Endothelial cell of umbilical vein (primary cell): ENCODE data around the gene MTCH1. TPM values are rescaled to one million over a fixed set of nuclear protein-coding genes. Genes with fewer than 3 reads are reported as not detected.

Experiments
- BruUV-seq: library from RNA; stranded (reverse); fragments of 400-500 nt; replicated peaks from 2 replicates; lab custom pipeline; 2021; lab: Mats Ljungman, UMichigan
- CTCF ChIA-PET: fragments of 300-600, 350-600 bp; sonication (Branson Sonifier 250); formaldehyde crosslinking; loops from one replicate; lab custom pipeline; 2021; ENCODE audit warnings: antibody characterized with exemption, inconsistent platforms; lab: Charles Lee
- POLR2A ChIA-PET: fragments of 300-600, 350-600 bp; sonication (Branson Sonifier 250); formaldehyde crosslinking; loops from one replicate; lab custom pipeline; 2021; ENCODE audit warnings: antibody characterized with exemption, inconsistent platforms; lab: Charles Lee
- DNase-seq: peaks from one replicate; pipeline ENCODE4 v3.0.0-alpha.2; 2011; ENCODE audit warnings: low read depth, low spot score
- FAIRE-seq: peaks from 2 replicates; lab custom pipeline; 2011; peaks lifted over from hg19 to GRCh38; lab: Jason Lieb, UNC
- H2AFZ ChIP-seq: 2 replicates; pipeline ENCODE4 v1.6.0; 2012; ENCODE audit warnings: low read depth, low read length, control low read depth, inconsistent platforms
- H3K27ac ChIP-seq: 2 replicates; pipeline ENCODE4 v1.5.1; 2011; ENCODE audit warnings: low read depth, mild to moderate bottlenecking, control low read depth, low read length, moderate library complexity; ENCODE audit not compliant: insufficient read depth
- H3K27me3 ChIP-seq, 2 experiments: 2 replicates each; pipeline versions ENCODE4 v1.6.0 to v1.6.1; 2011; ENCODE audit warnings: low read length in 2 of 2, mixed read lengths in 1 of 2; ENCODE audit not compliant: control insufficient read depth in 2 of 2, insufficient read depth in 2 of 2
- H3K36me3 ChIP-seq, 2 experiments: 2 replicates in 1 of 2; 3 replicates in 1 of 2; pipeline ENCODE4 v1.5.1; 2011; ENCODE audit warnings: low read length in 2 of 2, mild to moderate bottlenecking in 1 of 2, moderate library complexity in 1 of 2; ENCODE audit not compliant: control insufficient read depth in 2 of 2, insufficient read depth in 2 of 2; ENCODE audit errors: extremely low read depth in 1 of 2
- H3K4me1 ChIP-seq: 3 replicates; pipeline ENCODE4 v1.5.1; 2011; ENCODE audit warnings: mild to moderate bottlenecking, low read length; ENCODE audit not compliant: control insufficient read depth, insufficient read depth; ENCODE audit errors: extremely low read depth
- H3K4me2 ChIP-seq: 2 replicates; pipeline ENCODE4 v1.6.1; 2011; ENCODE audit warnings: low read length, control low read depth, mixed read lengths; ENCODE audit not compliant: insufficient read depth
- H3K4me3 ChIP-seq, 3 experiments: fragments of 200-600 bp in 1 of 3; sonication (generic), shearing (Covaris generic) in 1 of 3; replicated peaks in 1 of 3; 2 replicates each; pipeline ENCODE4 v1.5.1; 2011 to 2016; ENCODE audit warnings: control low read depth in 3 of 3, low read length in 3 of 3, mild to moderate bottlenecking in 2 of 3, inconsistent platforms in 1 of 3, low read depth in 1 of 3, moderate library complexity in 1 of 3; ENCODE audit not compliant: insufficient read depth in 1 of 3
- H3K79me2 ChIP-seq: 2 replicates; pipeline ENCODE4 v1.6.0; 2012; ENCODE audit warnings: low read length, inconsistent platforms; ENCODE audit not compliant: control insufficient read depth, insufficient read depth
- H3K9ac ChIP-seq: replicated peaks from 2 replicates; pipeline ENCODE3; 2011; ENCODE audit warnings: low read length, control low read depth; ENCODE audit not compliant: insufficient read depth; ENCODE audit errors: extremely low read depth
- H3K9me1 ChIP-seq: replicated peaks from 3 replicates; pipeline ENCODE4 v1.6.0; 2011; ENCODE audit warnings: mild to moderate bottlenecking, low read length; ENCODE audit not compliant: control insufficient read depth, insufficient read depth; ENCODE audit errors: extremely low read depth
- H3K9me3 ChIP-seq: replicated peaks from 2 replicates; pipeline ENCODE4 v1.5.1; 2012; ENCODE audit warnings: low read length, inconsistent platforms; ENCODE audit not compliant: control insufficient read depth, insufficient read depth
- H4K20me1 ChIP-seq: replicated peaks from 2 replicates; pipeline ENCODE3; 2011; ENCODE audit warnings: mild to moderate bottlenecking, low read length; ENCODE audit not compliant: control insufficient read depth, insufficient read depth; ENCODE audit errors: extremely low read depth
- CTCF ChIP-seq, 2 donors: IDR thresholded peaks; 1 replicate in 1 of 2; 2 replicates in 1 of 2; pipeline ENCODE4 v1.5.1; 2011; ENCODE audit warnings: low read length in 2 of 2, mild to moderate bottlenecking in 2 of 2, moderate library complexity in 2 of 2, control low read depth in 1 of 2, inconsistent platforms in 1 of 2, low read depth in 1 of 2; ENCODE audit not compliant: insufficient read depth in 1 of 2; ENCODE audit errors: extremely low read depth in 1 of 2
- EZH2 ChIP-seq: IDR thresholded peaks from 2 replicates; pipeline ENCODE4 v1.6.1; 2012; ENCODE audit warnings: borderline replicate concordance, low read depth, mild to moderate bottlenecking, moderate library complexity, low read length, inconsistent platforms; ENCODE audit not compliant: severe bottlenecking
- FOS ChIP-seq: IDR thresholded peaks from 2 replicates; pipeline ENCODE4 v1.6.1; 2011; ENCODE audit warnings: mild to moderate bottlenecking, low read length, moderate library complexity, borderline replicate concordance; ENCODE audit not compliant: insufficient read depth
- GATA2 ChIP-seq: IDR thresholded peaks from 2 replicates; pipeline ENCODE4 v1.7.0; 2011; ENCODE audit warnings: low read depth, mild to moderate bottlenecking, moderate library complexity, mixed read lengths, low read length; ENCODE audit not compliant: insufficient read length, insufficient read depth
- JUN ChIP-seq: IDR thresholded peaks from 2 replicates; pipeline ENCODE4 v1.6.1; 2011; ENCODE audit warnings: borderline replicate concordance, low read depth; ENCODE audit not compliant: insufficient read length, insufficient read depth
- MYC ChIP-seq: IDR thresholded peaks from one replicate; pipeline ENCODE4 v1.6.1; 2011; ENCODE audit warnings: mild to moderate bottlenecking, low read depth, low read length
- POLR2A ChIP-seq: IDR thresholded peaks from 2 replicates; pipeline ENCODE4 v1.6.1; 2012; ENCODE audit warnings: low read depth, mild to moderate bottlenecking, control low read depth, low read length
- POLR2AphosphoS5 ChIP-seq: IDR thresholded peaks from 2 replicates; pipeline ENCODE4 v1.6.1; 2012; ENCODE audit warnings: low read depth, mild to moderate bottlenecking, control low read depth, low read length, moderate library complexity; ENCODE audit not compliant: insufficient read depth
- dilution Hi-C: fragments of 300-500 bp; cut with MboI; formaldehyde crosslinking; loops from one replicate; pipeline ENCODE4 v1.15.0; 2019; ENCODE audit warnings: low sequenced_read_pairs; ENCODE audit not compliant: extremely low pct_ligation_motif_present
- intact Hi-C: fragments of 100-400 bp; cut with micrococcal nuclease; formaldehyde crosslinking; loops from one replicate; pipeline ENCODE4 v1.10.0; 2022
- polyA plus RNA-seq, 4 experiments: library from polyadenylated mRNA; depleted of rRNA in 3 of 4; stranded (reverse) in 3 of 4; unstranded in 1 of 4; fragments of >200 nt; gene quantifications; 2 replicates each; pipeline versions ENCODE4 v1.2.1 to v1.2.3, GENCODE V29; 2011 to 2012; ENCODE audit warnings: missing spikeins in 1 of 4
- total RNA-seq: library from RNA; stranded (reverse); gene quantifications from 2 replicates; pipeline ENCODE4 v1.2.3, GENCODE V29; 2021
- TF ChIP-seq, protein P1 (sequence below): IDR thresholded peaks from 2 replicates; pipeline ENCODE4 v1.6.1; 2011; ENCODE audit not compliant: insufficient read depth, insufficient read length

MTCH1 gene
- total and polyA plus RNA-seq, 2 donors (not counting 3 experiments of a cell fraction or from before 2014, with no cell fraction given) = 218 to 228 TPM

- Histone ChIP-seq H3K4me3 (no peak overlapping the region), H3K27ac (no peak overlapping the region), H3K36me3 (peaks cover 31 to 79% of the 10 kb centered on the region in 2 experiments), H3K4me2 (no peak overlapping the region), H3K27me3 (no peaks in the 10 kb centered on the region), H2AFZ (no peak overlapping the region), H4K20me1 (no peaks in the 10 kb centered on the region), H3K9ac (no peak overlapping the region), H3K4me1 (no peaks in the 10 kb centered on the region), H3K9me3 (no peaks in the 10 kb centered on the region), H3K79me2 (no peaks in the 10 kb centered on the region), H3K9me1 (no peaks in the 10 kb centered on the region)
- TF ChIP-seq POLR2A = no peak
- no peak for TF ChIP-seq JUN
- TF ChIP-seq CTCF (IDR thresholded peaks at IDR 0.05; ENCODE audit: extremely low read depth in 1 of 2, insufficient read depth in 1 of 2, low read depth in 1 of 2, low read length in 2 of 2) = no peak
- no peak for TF ChIP-seq GATA2
- no peak for TF ChIP-seq POLR2AphosphoS5
- no peak for TF ChIP-seq FOS
- TF ChIP-seq MYC = no peak
- no peak for TF ChIP-seq EZH2
- TF ChIP-seq, protein P1, sequence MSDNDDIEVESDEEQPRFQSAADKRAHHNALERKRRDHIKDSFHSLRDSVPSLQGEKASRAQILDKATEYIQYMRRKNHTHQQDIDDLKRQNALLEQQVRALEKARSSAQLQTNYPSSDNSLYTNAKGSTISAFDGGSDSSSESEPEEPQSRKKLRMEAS = no peak
- POLR2A ChIA-PET = no interaction called here
- FAIRE-seq = no peak
- dilution Hi-C loops (no loop called here), intact Hi-C loops (no loop called here)
- no peak for DNase-seq
- BruUV-seq = no TSS peak
- CTCF ChIA-PET = interaction anchor here (1.0 kb wide), 1 partner anchor 8 kb away, joined by 3 read pairs; no protein-coding TSS in a partner anchor
Measured at GRCh38 chr6:36970892-36971842, 14.8 kb downstream of the MTCH1 start.
